GM12878 (cell line): Measurements from ENCODE around the gene LSAMP. TPM values are rescaled to one million over a fixed set of nuclear protein-coding genes. Genes with fewer than 3 reads are reported as not detected.

ENCODE experiments used
- ATAC-seq: fragments of 200-7000 bp; cut with Tn5 transposase; 3 replicates; pipeline ENCODE4 v1.9.1; 2020; ENCODE audit warnings: mild to moderate bottlenecking, moderate library complexity
- BruUV-seq: library from RNA; stranded (reverse); fragments of 400-500 nt; replicated peaks from 2 replicates; lab custom pipeline; 2021; lab: Mats Ljungman, UMichigan
- CTCF ChIA-PET: fragments of 300-600 bp; sonication (Branson Sonifier 250); formaldehyde crosslinking; extraction: SDS; loops from one replicate; lab custom pipeline; 2021; ENCODE audit warnings: inconsistent platforms; lab: Yijun Ruan, JAX
- POLR2A ChIA-PET: fragments of 350-600 bp; formaldehyde crosslinking; extraction: SDS; loops from one replicate; lab custom pipeline; 2021; ENCODE audit warnings: inconsistent platforms; lab: Charles Lee
- RAD21 ChIA-PET: fragments of 300-600 bp; sonication (Branson Sonifier 250); formaldehyde crosslinking; loops from one replicate; lab custom pipeline; 2023; ENCODE audit warnings: antibody characterized with exemption; ENCODE audit not compliant: unreplicated experiment; lab: Charles Lee
- SMC1A ChIA-PET: fragments of 300-600 bp; sonication (Branson Sonifier 250); formaldehyde crosslinking; loops from one replicate; lab custom pipeline; 2023; ENCODE audit not compliant: unreplicated experiment, uncharacterized antibody; lab: Charles Lee
- DNase-seq: peaks from one replicate; pipeline ENCODE4 v3.0.0-alpha.2; 2011; ENCODE audit warnings: low read depth, low spot score
- FAIRE-seq: peaks from 3 replicates; lab custom pipeline; 2011; peaks lifted over from hg19 to GRCh38; lab: Jason Lieb, UNC
- H2AFZ ChIP-seq: 2 replicates; pipeline ENCODE4 v1.6.0; 2011; ENCODE audit warnings: low read depth, low read length, control low read depth; ENCODE audit not compliant: control insufficient read depth
- H3K27ac ChIP-seq: 2 replicates; pipeline ENCODE4 v1.5.1; 2011; ENCODE audit warnings: control low read depth; ENCODE audit not compliant: control insufficient read depth, insufficient read depth
- H3K27me3 ChIP-seq, 2 experiments: replicated peaks in 1 of 2; 2 replicates each; pipeline versions ENCODE4 v1.6.0 to v1.6.1; 2011; ENCODE audit warnings: low read length in 1 of 2; ENCODE audit not compliant: control insufficient read depth in 2 of 2, insufficient read depth in 2 of 2
- H3K36me3 ChIP-seq, 2 experiments: 2 replicates each; pipeline ENCODE4 v1.5.1; 2011; ENCODE audit warnings: low read length in 1 of 2; ENCODE audit not compliant: control insufficient read depth in 2 of 2, insufficient read depth in 2 of 2
- H3K4me1 ChIP-seq: 2 replicates; pipeline ENCODE4 v1.6.1; 2011; ENCODE audit warnings: mild to moderate bottlenecking, low read length, moderate library complexity, mixed read lengths; ENCODE audit not compliant: control insufficient read depth, insufficient read depth
- H3K4me2 ChIP-seq: 2 replicates; pipeline ENCODE4 v1.6.0; 2011; ENCODE audit warnings: control low read depth; ENCODE audit not compliant: control insufficient read depth, insufficient read depth
- H3K4me3 ChIP-seq: fragments of 200-600 bp; sonication (generic); 2 replicates; pipeline ENCODE4 v1.5.1; 2016
- H3K79me2 ChIP-seq: 2 replicates; pipeline ENCODE4 v1.6.0; 2011; ENCODE audit warnings: low read length; ENCODE audit not compliant: control insufficient read depth, insufficient read depth
- H3K9ac ChIP-seq: 2 replicates; pipeline ENCODE4 v1.8.0; 2011; ENCODE audit warnings: low read length, control low read depth, mixed read lengths; ENCODE audit not compliant: control insufficient read depth, insufficient read depth
- H3K9me3 ChIP-seq: replicated peaks from 3 replicates; pipeline ENCODE4 v1.5.1; 2011; ENCODE audit warnings: mild to moderate bottlenecking, low read length; ENCODE audit not compliant: control insufficient read depth, insufficient read depth
- H4K20me1 ChIP-seq: 2 replicates; pipeline ENCODE4 v1.6.0; 2011; ENCODE audit not compliant: control insufficient read depth, insufficient read depth
- CEBPB ChIP-seq, 2 experiments: fragments of 150-350 bp in 1 of 2; IDR thresholded peaks; 2 replicates each; pipeline ENCODE4 v1.6.1; 2012 to 2014; ENCODE audit warnings: low read depth in 2 of 2, low read length in 2 of 2, borderline replicate concordance in 1 of 2, inconsistent platforms in 1 of 2
- ELK1 ChIP-seq: IDR thresholded peaks from 2 replicates; pipeline ENCODE4 v1.6.1; 2012; ENCODE audit warnings: low read depth, low read length, improper control_type of control experiment
- EZH2 ChIP-seq: IDR thresholded peaks from 2 replicates; pipeline ENCODE4 v1.6.1; 2012; ENCODE audit warnings: low read depth, mild to moderate bottlenecking, control low read depth, inconsistent platforms, low read length, borderline replicate concordance; ENCODE audit not compliant: control insufficient read depth
- HDAC6 ChIP-seq: fragments of 200-600 bp; sonication (generic); IDR thresholded peaks from one replicate; pipeline ENCODE4 v1.8.0; 2017; ENCODE audit warnings: antibody characterized with exemption; ENCODE audit not compliant: unreplicated experiment
- MTA3 ChIP-seq: IDR thresholded peaks from 2 replicates; pipeline ENCODE4 v1.6.1; 2012; ENCODE audit warnings: low read length, inconsistent platforms, borderline replicate concordance
- NBN ChIP-seq: fragments of 450-650 bp; IDR thresholded peaks from 2 replicates; pipeline ENCODE4 v1.6.1; 2016
- POLR2A ChIP-seq: IDR thresholded peaks from 2 replicates; pipeline ENCODE4 v1.6.1; 2011; ENCODE audit warnings: low read depth, mild to moderate bottlenecking, low read length
- SUZ12 ChIP-seq: fragments of 200-600 bp; sonication (generic); IDR thresholded peaks from one replicate; pipeline ENCODE4 v1.6.1; 2018; ENCODE audit warnings: antibody characterized with exemption, mild to moderate bottlenecking; ENCODE audit not compliant: unreplicated experiment
- YY1 ChIP-seq: IDR thresholded peaks from 2 replicates; pipeline ENCODE4 v1.6.1; 2011; ENCODE audit warnings: low read depth, mild to moderate bottlenecking, low read length
- ZBTB40 ChIP-seq: fragments of 450-650 bp; IDR thresholded peaks from 2 replicates; pipeline ENCODE4 v1.6.1; 2016; ENCODE audit warnings: mild to moderate bottlenecking, moderate library complexity, borderline replicate concordance
- ZSCAN29 ChIP-seq: fragments of 450-650 bp; IDR thresholded peaks from 2 replicates; pipeline ENCODE4 v1.6.1; 2017; ENCODE audit warnings: mild to moderate bottlenecking, moderate library complexity
- ZZZ3 ChIP-seq: IDR thresholded peaks from 2 replicates; pipeline ENCODE4 v1.6.1; 2011; ENCODE audit warnings: low read depth; ENCODE audit not compliant: control insufficient read depth, insufficient read length
- WGBS: methylation state at CpG from one replicate; pipeline ENCODE4 v1.1.6; 2016; ENCODE audit warnings: low lambda C conversion rate; ENCODE audit not compliant: insufficient replicate concordance, insufficient coverage; ENCODE audit errors: missing lambda C conversion rate; 5-methylcytosine and 5-hydroxymethylcytosine counted together
- in situ Hi-C: fragments of 300-500 bp; cut with MboI; formaldehyde crosslinking; loops from 9 replicates; pipeline ENCODE4 v1.14.3; 2018; ENCODE audit warnings: mixed read lengths
- intact Hi-C: fragments of 100-400 bp; cut with micrococcal nuclease; formaldehyde crosslinking; loops from one replicate; pipeline ENCODE4 v1.14.2; 2022; ENCODE audit not compliant: unreplicated experiment
- polyA plus RNA-seq, 11 experiments: library from polyadenylated mRNA; depleted of rRNA in 4 of 11; unstranded in 6 of 11; stranded (reverse) in 5 of 11; fragments of >200 nt; fragmentation: Nextera tagmentation in 4 of 11; fragmentation: Illumina TruSeq in 1 of 11; extraction: Ambion mirVana in 4 of 11; extraction: Trizol in 1 of 11; gene quantifications; 1 replicate in 1 of 11; 2 replicates in 10 of 11; pipeline versions ENCODE4 v1.2.1 to v1.2.3, GENCODE V29; 2011 to 2016; ENCODE audit warnings: inconsistent platforms in 2 of 11, missing spikeins in 2 of 11, low read depth in 1 of 11
- total RNA-seq, 4 experiments: library from RNA; depleted of rRNA in 3 of 4; stranded (reverse); fragments of >200 nt in 3 of 4; fragmentation: Illumina TruSeq in 1 of 4; extraction: Trizol in 1 of 4; gene quantifications; 2 replicates each; pipeline versions ENCODE4 v1.2.1 to v1.2.3, GENCODE V29; 2013 to 2021
- TF ChIP-seq, protein P1 (sequence below): fragments of 450-650 bp; IDR thresholded peaks from 2 replicates; pipeline ENCODE4 v1.6.1; 2017; ENCODE audit warnings: mild to moderate bottlenecking
- TF ChIP-seq, protein P2 (sequence below): fragments of 450-650 bp; IDR thresholded peaks from 2 replicates; pipeline ENCODE4 v1.6.1; 2017; ENCODE audit warnings: mild to moderate bottlenecking, low read depth, inconsistent platforms; ENCODE audit not compliant: poor library complexity, severe bottlenecking

The LSAMP gene
- total and polyA plus RNA-seq, 10 of the 15 experiments (the other 5 are each of a cell fraction or from before 2014, with no cell fraction given) = 2.0 to 12.7 (median 6.5) TPM

DNA sequence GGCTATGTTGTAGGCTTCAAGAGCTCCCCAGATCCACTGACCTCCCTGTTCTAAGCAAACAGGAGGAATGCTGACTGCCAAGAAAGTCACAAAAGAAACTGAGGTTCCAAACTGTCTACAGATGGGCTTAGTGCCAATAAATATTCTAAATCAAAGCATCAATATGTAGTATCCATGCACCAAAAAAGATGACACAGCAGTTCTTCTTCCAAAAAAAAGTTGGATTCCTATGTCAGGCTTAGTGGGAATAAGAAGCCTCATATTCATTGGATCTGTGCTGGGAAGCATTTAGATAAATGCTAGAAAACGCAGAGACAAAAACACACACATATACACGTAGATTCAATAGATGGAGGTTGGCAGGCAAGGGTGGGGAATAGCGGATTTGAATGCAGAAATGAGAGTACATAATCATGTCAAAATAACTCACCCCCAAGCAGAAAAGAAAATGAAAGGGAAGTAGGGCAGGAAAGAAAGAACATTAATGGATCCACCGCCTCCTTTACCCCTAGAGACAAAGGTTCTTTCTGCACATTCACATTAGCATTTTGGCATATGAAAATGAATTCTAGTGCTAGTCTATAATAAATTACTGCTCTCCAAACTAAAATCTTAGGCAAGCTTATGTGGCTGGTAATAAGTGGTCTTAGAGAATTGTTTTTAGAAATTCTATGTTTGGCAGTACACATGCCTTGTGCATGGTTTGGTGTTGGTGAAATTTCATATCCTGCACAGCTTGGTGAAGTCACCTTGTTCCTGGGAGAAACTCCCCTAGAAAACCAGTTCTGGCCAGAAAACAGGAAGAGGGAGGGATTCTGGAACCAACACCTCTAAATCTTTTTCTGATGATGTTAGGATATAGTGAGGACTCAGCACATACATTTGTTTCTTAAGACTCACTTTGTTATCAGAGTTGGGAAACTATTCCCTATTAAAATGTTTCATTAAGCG lies 283.4 kb downstream of the LSAMP start:
- Histone ChIP-seq H3K79me2 (no peaks in the 10 kb centered on the region), H3K9me3 (no peaks in the 10 kb centered on the region), H3K4me3 (no peak overlapping the region), H3K36me3 (no peaks in the 10 kb centered on the region), H3K4me1 (no peaks in the 10 kb centered on the region), H3K9ac (no peak overlapping the region), H3K27me3 (no peaks in the 10 kb centered on the region), H4K20me1 (no peaks in the 10 kb centered on the region), H3K27ac (no peak overlapping the region), H3K4me2 (no peak overlapping the region), H2AFZ (no peak overlapping the region)
- intact Hi-C loops = no loop called here
- BruUV-seq = no TSS peak
- ChIA-PET CTCF (no interaction called here), SMC1A (interaction anchor here (0.7 to 1.0 kb wide), 3 partner anchors 175 to 293 kb away, joined by 3 to 4 read pairs (median 3); no protein-coding TSS in a partner anchor), POLR2A (no interaction called here), RAD21 (no interaction called here)
- no peak for ATAC-seq
- WGBS = 16% methylated on average over 5 of the region's 5 CpGs
- no peak for FAIRE-seq
- DNase-seq = no peak
- in situ Hi-C loops = no loop called here
- TF ChIP-seq, protein P1, sequence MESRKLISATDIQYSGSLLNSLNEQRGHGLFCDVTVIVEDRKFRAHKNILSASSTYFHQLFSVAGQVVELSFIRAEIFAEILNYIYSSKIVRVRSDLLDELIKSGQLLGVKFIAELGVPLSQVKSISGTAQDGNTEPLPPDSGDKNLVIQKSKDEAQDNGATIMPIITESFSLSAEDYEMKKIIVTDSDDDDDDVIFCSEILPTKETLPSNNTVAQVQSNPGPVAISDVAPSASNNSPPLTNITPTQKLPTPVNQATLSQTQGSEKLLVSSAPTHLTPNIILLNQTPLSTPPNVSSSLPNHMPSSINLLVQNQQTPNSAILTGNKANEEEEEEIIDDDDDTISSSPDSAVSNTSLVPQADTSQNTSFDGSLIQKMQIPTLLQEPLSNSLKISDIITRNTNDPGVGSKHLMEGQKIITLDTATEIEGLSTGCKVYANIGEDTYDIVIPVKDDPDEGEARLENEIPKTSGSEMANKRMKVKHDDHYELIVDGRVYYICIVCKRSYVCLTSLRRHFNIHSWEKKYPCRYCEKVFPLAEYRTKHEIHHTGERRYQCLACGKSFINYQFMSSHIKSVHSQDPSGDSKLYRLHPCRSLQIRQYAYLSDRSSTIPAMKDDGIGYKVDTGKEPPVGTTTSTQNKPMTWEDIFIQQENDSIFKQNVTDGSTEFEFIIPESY = no peak
- TF ChIP-seq HDAC6 = no peak
- TF ChIP-seq NBN = no peak
- no peak for TF ChIP-seq ZZZ3
- no peak for TF ChIP-seq CEBPB (IDR thresholded peaks at IDR 0.05; ENCODE audit: borderline replicate concordance in 1 of 2, low read depth in 2 of 2, low read length in 2 of 2)
- TF ChIP-seq, protein P2, sequence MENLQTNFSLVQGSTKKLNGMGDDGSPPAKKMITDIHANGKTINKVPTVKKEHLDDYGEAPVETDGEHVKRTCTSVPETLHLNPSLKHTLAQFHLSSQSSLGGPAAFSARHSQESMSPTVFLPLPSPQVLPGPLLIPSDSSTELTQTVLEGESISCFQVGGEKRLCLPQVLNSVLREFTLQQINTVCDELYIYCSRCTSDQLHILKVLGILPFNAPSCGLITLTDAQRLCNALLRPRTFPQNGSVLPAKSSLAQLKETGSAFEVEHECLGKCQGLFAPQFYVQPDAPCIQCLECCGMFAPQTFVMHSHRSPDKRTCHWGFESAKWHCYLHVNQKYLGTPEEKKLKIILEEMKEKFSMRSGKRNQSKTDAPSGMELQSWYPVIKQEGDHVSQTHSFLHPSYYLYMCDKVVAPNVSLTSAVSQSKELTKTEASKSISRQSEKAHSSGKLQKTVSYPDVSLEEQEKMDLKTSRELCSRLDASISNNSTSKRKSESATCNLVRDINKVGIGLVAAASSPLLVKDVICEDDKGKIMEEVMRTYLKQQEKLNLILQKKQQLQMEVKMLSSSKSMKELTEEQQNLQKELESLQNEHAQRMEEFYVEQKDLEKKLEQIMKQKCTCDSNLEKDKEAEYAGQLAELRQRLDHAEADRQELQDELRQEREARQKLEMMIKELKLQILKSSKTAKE = no peak
- no peak for TF ChIP-seq YY1
- TF ChIP-seq ZBTB40 = no peak
- no peak for TF ChIP-seq POLR2A
- TF ChIP-seq ZSCAN29 = no peak
- no peak for TF ChIP-seq SUZ12
- TF ChIP-seq MTA3 = no peak
- no peak for TF ChIP-seq ELK1
- TF ChIP-seq EZH2 = no peak
